ENCODE results near the gene FLYWCH1. TPM values are rescaled to one million over a fixed set of nuclear protein-coding genes. Genes with fewer than 3 reads are reported as not detected.
"Not testable (repeated sequence)": the region's sequence is repeated elsewhere in the genome, so short reads cannot be mapped to it uniquely, and the experiment has no call there.

The FLYWCH1 gene
- total RNA-seq, 4 donors from 2014 or later = 33.8 to 61.6 (median 46.8) TPM

- no peak for DNase-seq (ENCODE audit: extremely low spot score)
- H3K9me3 ChIP-seq = no peaks in the 10 kb centered on the region
- H3K27ac ChIP-seq (replicated peaks in 1 of 4) = no peak overlapping the region
- H3K4me3 ChIP-seq = no peak overlapping the region
- H3K4me1 ChIP-seq = no peaks in the 10 kb centered on the region
- WGBS = 92% methylated on average over 2 of the region's 2 CpGs
- TF ChIP-seq POLR2A (IDR thresholded peaks at IDR 0.05; ENCODE audit: low read depth) = no peak
- no peak for TF ChIP-seq CTCF (IDR thresholded peaks at IDR 0.05)
- no peak for TF ChIP-seq EP300 (IDR thresholded peaks at IDR 0.05)
- TF ChIP-seq POLR2AphosphoS5 (IDR thresholded peaks at IDR 0.05) = no peak
- peaks cover 50 to 97% (median 86%) of the 10 kb centered on the region in 4 donors for H3K36me3 ChIP-seq
- H3K27me3 ChIP-seq = no peaks in the 10 kb centered on the region
- intact Hi-C loops (cut with DNase I) = no loop called here
These were observed 28.2 kb downstream of the FLYWCH1 start for GRCh38 chr16:2939968-2940367.

- Histone ChIP-seq H3K36me3 (peaks cover 47 to 83% (median 70%) of the 10 kb centered on the region in 4 donors), H3K9me3 (no peaks in the 10 kb centered on the region), H3K4me1 (no peaks in the 10 kb centered on the region), H3K27me3 (no peaks in the 10 kb centered on the region), H3K27ac (replicated peaks in 1 of 4) (no peak overlapping the region), H3K4me3 (no peak overlapping the region)
- DNase-seq (ENCODE audit: extremely low spot score) = no peak
- TF ChIP-seq POLR2A (IDR thresholded peaks at IDR 0.05; ENCODE audit: low read depth) = no peak
- TF ChIP-seq EP300 (IDR thresholded peaks at IDR 0.05) = no peak
- TF ChIP-seq CTCF (IDR thresholded peaks at IDR 0.05) = no peak
- TF ChIP-seq POLR2AphosphoS5 (IDR thresholded peaks at IDR 0.05) = no peak
- intact Hi-C loops (cut with DNase I) = no loop called here
- WGBS = 81% methylated on average over 4 of the region's 4 CpGs
These were observed 30.3 kb downstream of the FLYWCH1 start for GRCh38 chr16:2942045-2942444.

GRCh38 chr16:2943716-2944115 is 32.0 kb downstream of the FLYWCH1 start:
- 81% methylated on average over 11 of the region's 12 CpGs for WGBS
- H3K27ac ChIP-seq (replicated peaks in 1 of 4); H3K4me1 ChIP-seq; H3K27me3 ChIP-seq; intact Hi-C loops (cut with DNase I); H3K4me3 ChIP-seq; H3K9me3 ChIP-seq; DNase-seq (ENCODE audit: extremely low spot score): not testable (repeated sequence)
- peaks cover 33 to 79% (median 60%) of the 10 kb centered on the region in 4 donors for H3K36me3 ChIP-seq

GRCh38 chr16:2946649-2947048 is 34.9 kb downstream of the FLYWCH1 start:
- no peak for TF ChIP-seq CTCF (IDR thresholded peaks at IDR 0.05)
- no peak for TF ChIP-seq POLR2AphosphoS5 (IDR thresholded peaks at IDR 0.05)
- TF ChIP-seq POLR2A (IDR thresholded peaks at IDR 0.05; ENCODE audit: low read depth) = no peak
- no peak for TF ChIP-seq EP300 (IDR thresholded peaks at IDR 0.05)
- Histone ChIP-seq H3K36me3 (peaks cover 18 to 67% (median 50%) of the 10 kb centered on the region in 4 donors), H3K4me1 (no peaks in the 10 kb centered on the region), H3K9me3 (no peaks in the 10 kb centered on the region), H3K27me3 (no peaks in the 10 kb centered on the region), H3K4me3 (no peak overlapping the region), H3K27ac (replicated peaks in 1 of 4) (no peak overlapping the region)
- 89% methylated on average over 4 of the region's 4 CpGs for WGBS
- DNase-seq (ENCODE audit: extremely low spot score) = no peak
- intact Hi-C loops (cut with DNase I) = no loop called here

GRCh38 chr16:2948807-2949704 is 37.3 kb downstream of the FLYWCH1 start:
- intact Hi-C loops (cut with DNase I) = no loop called here
- Histone ChIP-seq H3K27me3 (peaks cover 0 to 2% (median 0%) of the 10 kb centered on the region in 4 donors), H3K4me3 (no peak overlapping the region), H3K36me3 (peaks cover 11 to 43% (median 32%) of the 10 kb centered on the region in 4 donors), H3K9me3 (no peaks in the 10 kb centered on the region), H3K4me1 (no peaks in the 10 kb centered on the region), H3K27ac (replicated peaks in 1 of 4) (no peak overlapping the region)
- DNase-seq (ENCODE audit: extremely low spot score) = no peak
- 86% methylated on average over 20 of the region's 36 CpGs for WGBS
- TF ChIP-seq CTCF (IDR thresholded peaks at IDR 0.05) = no peak
- no peak for TF ChIP-seq POLR2AphosphoS5 (IDR thresholded peaks at IDR 0.05)
- TF ChIP-seq EP300 (IDR thresholded peaks at IDR 0.05) = no peak
- TF ChIP-seq POLR2A (IDR thresholded peaks at IDR 0.05; ENCODE audit: low read depth) = no peak
